ENCODE results near the gene PLEKHG5.

DNA sequence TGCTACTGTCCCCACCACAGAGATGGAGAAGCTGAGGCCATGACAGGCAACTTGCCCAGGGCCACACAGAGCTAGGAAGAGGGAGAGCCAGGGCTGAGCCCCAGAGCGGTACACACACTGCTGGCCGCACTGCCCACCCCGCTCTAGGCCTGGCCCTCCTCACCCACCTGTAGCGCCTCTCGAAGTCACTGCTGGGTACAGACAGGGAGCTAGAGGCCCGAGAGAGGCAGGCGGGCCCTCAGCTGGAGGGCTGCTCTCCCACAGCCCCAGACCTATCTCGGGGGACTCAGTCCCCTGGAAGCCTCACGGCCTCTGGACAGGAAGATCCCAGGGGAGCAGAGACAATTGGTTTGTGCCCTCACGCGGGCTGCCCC is 17.3 kb upstream of the PLEKHG5 start:
- no peak for TF ChIP-seq EZH2 (IDR thresholded peaks at IDR 0.05; ENCODE audit: borderline replicate concordance, low read length)
- TF ChIP-seq, protein P1, sequence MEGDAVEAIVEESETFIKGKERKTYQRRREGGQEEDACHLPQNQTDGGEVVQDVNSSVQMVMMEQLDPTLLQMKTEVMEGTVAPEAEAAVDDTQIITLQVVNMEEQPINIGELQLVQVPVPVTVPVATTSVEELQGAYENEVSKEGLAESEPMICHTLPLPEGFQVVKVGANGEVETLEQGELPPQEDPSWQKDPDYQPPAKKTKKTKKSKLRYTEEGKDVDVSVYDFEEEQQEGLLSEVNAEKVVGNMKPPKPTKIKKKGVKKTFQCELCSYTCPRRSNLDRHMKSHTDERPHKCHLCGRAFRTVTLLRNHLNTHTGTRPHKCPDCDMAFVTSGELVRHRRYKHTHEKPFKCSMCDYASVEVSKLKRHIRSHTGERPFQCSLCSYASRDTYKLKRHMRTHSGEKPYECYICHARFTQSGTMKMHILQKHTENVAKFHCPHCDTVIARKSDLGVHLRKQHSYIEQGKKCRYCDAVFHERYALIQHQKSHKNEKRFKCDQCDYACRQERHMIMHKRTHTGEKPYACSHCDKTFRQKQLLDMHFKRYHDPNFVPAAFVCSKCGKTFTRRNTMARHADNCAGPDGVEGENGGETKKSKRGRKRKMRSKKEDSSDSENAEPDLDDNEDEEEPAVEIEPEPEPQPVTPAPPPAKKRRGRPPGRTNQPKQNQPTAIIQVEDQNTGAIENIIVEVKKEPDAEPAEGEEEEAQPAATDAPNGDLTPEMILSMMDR (IDR thresholded peaks at IDR 0.05; ENCODE audit: low read length) = no peak
